WTC11 (cell line): ENCODE results near the gene GLUL.

Experiments
- AFF4 ChIP-seq: sonication (generic); formaldehyde crosslinking; IDR thresholded peaks from 2 replicates; pipeline ENCODE4 v1.8.1; 2023; ENCODE audit warnings: mild to moderate bottlenecking, missing genetic modification reagents, borderline replicate concordance
- CBFB ChIP-seq: sonication (generic); formaldehyde crosslinking; IDR thresholded peaks from 2 replicates; pipeline ENCODE4 v1.8.1; 2022; ENCODE audit warnings: mild to moderate bottlenecking, low read depth, missing genetic modification reagents
- CREB1 ChIP-seq: sonication (generic); formaldehyde crosslinking; IDR thresholded peaks from 2 replicates; pipeline ENCODE4 v1.8.0; 2023; ENCODE audit warnings: mild to moderate bottlenecking, missing genetic modification reagents
- FOXJ3 ChIP-seq: sonication (generic); formaldehyde crosslinking; IDR thresholded peaks from 2 replicates; pipeline ENCODE4 v1.9.0; 2021; ENCODE audit warnings: missing genetic modification reagents, mild to moderate bottlenecking, borderline replicate concordance
- JUN ChIP-seq: sonication (generic); formaldehyde crosslinking; IDR thresholded peaks from 2 replicates; pipeline ENCODE4 v1.8.0; 2023; ENCODE audit warnings: mild to moderate bottlenecking, missing genetic modification reagents
- MLX ChIP-seq: sonication (generic); formaldehyde crosslinking; IDR thresholded peaks from 2 replicates; pipeline ENCODE4 v1.8.1; 2023; ENCODE audit warnings: mild to moderate bottlenecking, missing genetic modification reagents, moderate library complexity
- NFYB ChIP-seq: sonication (generic); formaldehyde crosslinking; conservative IDR thresholded peaks from 2 replicates; pipeline ENCODE4 v1.8.0; 2022; ENCODE audit warnings: low read depth, missing genetic modification reagents
- NR3C1 ChIP-seq: sonication (generic); formaldehyde crosslinking; conservative IDR thresholded peaks from 2 replicates; pipeline ENCODE4 v1.8.1; 2023; ENCODE audit warnings: low read depth, mild to moderate bottlenecking, missing genetic modification reagents
- SP1 ChIP-seq: sonication (generic); formaldehyde crosslinking; conservative IDR thresholded peaks from 2 replicates; pipeline ENCODE4 v1.8.1; 2022; ENCODE audit warnings: missing genetic modification reagents
- STAT6 ChIP-seq: sonication (generic); formaldehyde crosslinking; conservative IDR thresholded peaks from 2 replicates; pipeline ENCODE4 v1.8.1; 2023; ENCODE audit warnings: mild to moderate bottlenecking, low read depth, missing genetic modification reagents, moderate library complexity
- TF ChIP-seq, protein P1 (sequence below): fragments of 200-600 bp; IDR thresholded peaks from 2 replicates; pipeline ENCODE4 v1.8.0; 2022; ENCODE audit warnings: antibody characterized with exemption
- TF ChIP-seq, protein P2 (sequence below): sonication (generic); formaldehyde crosslinking; IDR thresholded peaks from 2 replicates; pipeline ENCODE4 v1.8.1; 2022; ENCODE audit warnings: mild to moderate bottlenecking, moderate library complexity, missing genetic modification reagents
- TF ChIP-seq, protein P3 (sequence below): sonication (generic); formaldehyde crosslinking; IDR thresholded peaks from 2 replicates; pipeline ENCODE4 v1.8.0; 2022; ENCODE audit warnings: mild to moderate bottlenecking, missing genetic modification reagents
- TF ChIP-seq, protein P4 (sequence below): fragments of 250-450 bp; sonication (Bioruptor Pico); IDR thresholded peaks from 2 replicates; pipeline ENCODE4 v2.1.2; 2022; ENCODE audit warnings: mild to moderate bottlenecking, moderate library complexity

- no peak for TF ChIP-seq CBFB (CRISPR knock-in tag)
- TF ChIP-seq JUN (CRISPR knock-in tag) = no peak
- TF ChIP-seq, protein P1, sequence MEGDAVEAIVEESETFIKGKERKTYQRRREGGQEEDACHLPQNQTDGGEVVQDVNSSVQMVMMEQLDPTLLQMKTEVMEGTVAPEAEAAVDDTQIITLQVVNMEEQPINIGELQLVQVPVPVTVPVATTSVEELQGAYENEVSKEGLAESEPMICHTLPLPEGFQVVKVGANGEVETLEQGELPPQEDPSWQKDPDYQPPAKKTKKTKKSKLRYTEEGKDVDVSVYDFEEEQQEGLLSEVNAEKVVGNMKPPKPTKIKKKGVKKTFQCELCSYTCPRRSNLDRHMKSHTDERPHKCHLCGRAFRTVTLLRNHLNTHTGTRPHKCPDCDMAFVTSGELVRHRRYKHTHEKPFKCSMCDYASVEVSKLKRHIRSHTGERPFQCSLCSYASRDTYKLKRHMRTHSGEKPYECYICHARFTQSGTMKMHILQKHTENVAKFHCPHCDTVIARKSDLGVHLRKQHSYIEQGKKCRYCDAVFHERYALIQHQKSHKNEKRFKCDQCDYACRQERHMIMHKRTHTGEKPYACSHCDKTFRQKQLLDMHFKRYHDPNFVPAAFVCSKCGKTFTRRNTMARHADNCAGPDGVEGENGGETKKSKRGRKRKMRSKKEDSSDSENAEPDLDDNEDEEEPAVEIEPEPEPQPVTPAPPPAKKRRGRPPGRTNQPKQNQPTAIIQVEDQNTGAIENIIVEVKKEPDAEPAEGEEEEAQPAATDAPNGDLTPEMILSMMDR = no peak
- TF ChIP-seq AFF4 (CRISPR knock-in tag) = no peak
- no peak for TF ChIP-seq NFYB (CRISPR knock-in tag)
- TF ChIP-seq FOXJ3 (CRISPR knock-in tag) = no peak
- no peak for TF ChIP-seq CREB1 (CRISPR knock-in tag)
- TF ChIP-seq, protein P2, sequence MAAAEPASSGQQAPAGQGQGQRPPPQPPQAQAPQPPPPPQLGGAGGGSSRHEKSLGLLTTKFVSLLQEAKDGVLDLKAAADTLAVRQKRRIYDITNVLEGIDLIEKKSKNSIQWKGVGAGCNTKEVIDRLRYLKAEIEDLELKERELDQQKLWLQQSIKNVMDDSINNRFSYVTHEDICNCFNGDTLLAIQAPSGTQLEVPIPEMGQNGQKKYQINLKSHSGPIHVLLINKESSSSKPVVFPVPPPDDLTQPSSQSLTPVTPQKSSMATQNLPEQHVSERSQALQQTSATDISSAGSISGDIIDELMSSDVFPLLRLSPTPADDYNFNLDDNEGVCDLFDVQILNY (CRISPR knock-in tag) = no peak
- TF ChIP-seq STAT6 (CRISPR knock-in tag) = no peak
- no peak for TF ChIP-seq MLX (CRISPR knock-in tag)
- TF ChIP-seq, protein P3, sequence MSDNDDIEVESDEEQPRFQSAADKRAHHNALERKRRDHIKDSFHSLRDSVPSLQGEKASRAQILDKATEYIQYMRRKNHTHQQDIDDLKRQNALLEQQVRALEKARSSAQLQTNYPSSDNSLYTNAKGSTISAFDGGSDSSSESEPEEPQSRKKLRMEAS (CRISPR knock-in tag) = no peak
- TF ChIP-seq SP1 (CRISPR knock-in tag) = no peak
- TF ChIP-seq NR3C1 = no peak
- TF ChIP-seq, protein P4, sequence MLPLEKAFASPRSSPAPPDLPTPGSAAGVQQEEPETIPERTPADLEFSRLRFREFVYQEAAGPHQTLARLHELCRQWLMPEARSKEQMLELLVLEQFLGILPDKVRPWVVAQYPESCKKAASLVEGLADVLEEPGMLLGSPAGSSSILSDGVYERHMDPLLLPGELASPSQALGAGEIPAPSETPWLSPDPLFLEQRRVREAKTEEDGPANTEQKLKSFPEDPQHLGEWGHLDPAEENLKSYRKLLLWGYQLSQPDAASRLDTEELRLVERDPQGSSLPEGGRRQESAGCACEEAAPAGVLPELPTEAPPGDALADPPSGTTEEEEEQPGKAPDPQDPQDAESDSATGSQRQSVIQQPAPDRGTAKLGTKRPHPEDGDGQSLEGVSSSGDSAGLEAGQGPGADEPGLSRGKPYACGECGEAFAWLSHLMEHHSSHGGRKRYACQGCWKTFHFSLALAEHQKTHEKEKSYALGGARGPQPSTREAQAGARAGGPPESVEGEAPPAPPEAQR (CRISPR knock-in tag) = no peak
Measured at GRCh38 chr1:182380199-182380598, 11.4 kb downstream of the GLUL start.
